SKM-1 treated with dmso at 0.1 percent for 144 hours (cell line): Measurements from ENCODE around the gene PFKFB4.
"Not testable (repeated sequence)": the region's sequence is repeated elsewhere in the genome, so short reads cannot be mapped to it uniquely, and the experiment has no call there.

Source experiments
- DNase-seq: peaks from one replicate; lab custom pipeline; 2025; ENCODE audit not compliant: unreplicated experiment; lab: John Stamatoyannopoulos, UW

The PFKFB4 gene

DNA sequence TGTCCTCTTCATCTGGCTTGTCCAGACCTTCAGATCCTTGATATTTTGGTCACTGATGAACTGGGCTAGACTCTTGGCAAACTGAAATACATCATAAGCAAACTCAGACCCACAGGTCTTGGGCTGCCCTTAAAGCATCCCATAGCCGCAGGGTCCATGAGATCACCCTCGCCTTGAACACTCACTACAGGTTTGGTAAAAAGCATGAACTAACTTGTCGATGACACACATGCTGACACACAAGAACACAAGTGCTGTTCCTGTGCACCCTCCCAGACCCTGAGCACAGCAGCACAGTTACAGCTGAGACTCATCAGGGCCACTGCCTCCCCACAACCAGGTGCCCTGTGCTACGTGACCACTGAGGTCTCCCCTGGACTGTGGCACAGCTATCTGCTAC, 21.0 kb downstream of the PFKFB4 start:
- DNase-seq: no peak

DNA sequence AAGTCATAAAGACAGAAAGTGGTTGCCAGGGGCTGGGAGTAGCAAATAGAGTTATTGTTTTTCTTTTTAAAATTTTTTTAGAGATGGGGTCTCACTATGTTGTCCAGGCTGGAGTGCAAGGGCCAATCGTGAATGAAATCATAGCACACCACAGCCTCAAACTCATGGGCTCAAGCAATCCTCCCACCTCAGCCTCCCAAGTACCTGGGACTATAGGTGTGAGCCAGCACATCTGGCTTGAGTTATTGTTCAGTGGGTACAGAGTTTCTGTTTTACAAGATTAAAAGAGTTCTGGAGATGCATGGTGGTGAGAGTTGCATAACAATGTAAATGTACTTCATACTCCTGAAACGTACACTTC, 23.6 kb downstream of the PFKFB4 start:
- DNase-seq: no peak

GRCh38 chr3:48532271-48532976, 24.2 kb downstream of the PFKFB4 start:
- DNase-seq: no peak

DNA sequence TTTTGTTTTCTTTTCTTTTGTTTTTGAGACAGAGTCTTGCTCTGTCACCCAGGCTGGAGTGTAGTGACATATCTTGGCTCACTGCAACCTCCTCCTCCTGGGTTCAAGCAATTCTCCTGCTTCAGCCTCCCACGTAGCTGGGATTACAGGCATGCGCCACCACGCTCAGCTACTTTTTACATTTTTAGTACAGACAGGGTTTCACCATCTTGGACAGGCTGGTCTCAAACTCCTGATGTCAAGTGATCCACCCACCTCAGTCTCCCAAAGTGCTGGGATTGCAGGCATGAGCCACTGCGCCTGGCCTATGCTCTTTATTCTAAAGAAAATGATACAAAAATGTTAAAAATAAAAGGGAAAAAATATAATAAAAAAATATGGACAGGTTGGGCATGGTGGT, 25.9 kb downstream of the PFKFB4 start:
- DNase-seq: not testable (repeated sequence)

DNA sequence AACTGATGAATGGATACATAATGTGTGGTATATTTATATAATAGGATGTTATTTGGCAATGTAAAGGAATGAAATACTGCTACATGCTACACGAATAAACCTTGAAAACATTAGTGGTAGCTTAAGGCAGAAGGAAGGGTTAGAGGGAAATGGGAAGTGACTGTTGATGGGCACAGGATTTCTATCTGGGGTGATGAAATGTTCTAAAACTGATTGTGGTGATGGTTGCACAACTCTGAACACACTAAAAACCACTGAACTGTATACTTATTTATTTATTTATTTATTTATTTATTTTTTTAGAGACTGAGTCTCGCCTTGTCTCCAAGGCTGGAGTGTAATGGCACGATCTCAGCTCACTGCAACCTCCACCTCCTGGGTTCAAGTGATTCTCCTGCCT, 27.8 kb downstream of the PFKFB4 start:
- peak; percentile 86 for DNase-seq

- peak; percentile 47 for DNase-seq
These were observed 28.6 kb downstream of the PFKFB4 start for GRCh38 chr3:48528048-48528447.

DNA sequence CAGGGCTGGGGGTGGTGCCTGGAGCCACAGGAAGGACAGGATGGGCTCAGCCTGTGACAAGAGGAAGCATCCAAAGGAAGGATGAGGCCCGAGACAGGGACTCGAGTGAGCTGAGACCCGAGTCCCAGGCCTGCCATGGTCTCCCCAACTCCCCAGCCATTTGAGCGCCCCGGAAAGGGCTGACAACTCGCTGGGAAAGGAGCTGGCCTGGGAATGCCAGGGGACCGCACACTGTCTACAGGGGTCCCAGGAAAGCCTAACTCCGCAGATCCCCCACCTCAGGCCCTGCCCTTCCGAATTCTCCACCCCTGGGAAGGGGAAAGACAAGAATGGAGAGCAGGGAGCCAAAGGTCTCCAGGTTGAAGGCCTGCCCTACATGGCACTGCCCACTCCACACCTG, 31.6 kb downstream of the PFKFB4 start:
- DNase-seq: no peak

DNA sequence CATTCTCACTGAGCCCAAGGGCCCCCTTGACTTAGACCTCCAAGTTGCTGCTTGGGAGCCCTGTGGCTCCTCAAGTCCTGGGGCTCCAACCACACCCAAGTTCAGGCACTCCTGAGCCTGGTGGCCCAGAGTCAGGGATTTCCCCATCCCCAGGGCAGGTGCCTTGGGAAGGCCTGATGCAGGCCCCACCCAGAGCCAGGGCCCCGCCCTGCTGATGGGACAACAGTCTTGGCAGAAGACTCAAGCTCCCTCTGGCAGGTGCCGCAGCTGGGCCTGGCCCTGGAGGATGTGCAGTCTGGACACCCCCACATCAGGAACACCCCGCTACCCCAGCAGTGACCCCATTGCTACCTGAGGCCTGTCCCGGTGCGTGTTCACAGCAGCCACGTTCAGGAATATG, 35.0 kb downstream of the PFKFB4 start:
- no peak for DNase-seq

DNA sequence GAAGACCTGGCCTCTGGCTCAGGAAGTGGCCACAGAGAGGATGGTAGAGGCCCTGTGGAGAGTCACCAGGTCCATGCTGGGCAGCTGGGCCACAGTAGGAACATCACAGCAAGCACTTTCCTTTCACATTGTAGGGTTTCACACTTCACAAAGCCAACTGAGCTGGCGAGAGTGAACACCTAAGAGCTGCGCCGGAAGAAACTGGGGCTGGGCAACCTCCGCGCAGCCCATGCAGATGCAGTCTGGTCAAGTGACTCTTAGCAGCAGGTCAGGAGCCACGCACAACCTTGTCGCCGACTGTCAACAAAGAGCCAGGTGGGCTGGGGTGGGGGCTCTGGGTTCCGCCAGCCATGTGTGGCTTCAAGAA, 37.3 kb downstream of the PFKFB4 start:
- no peak for DNase-seq

DNA sequence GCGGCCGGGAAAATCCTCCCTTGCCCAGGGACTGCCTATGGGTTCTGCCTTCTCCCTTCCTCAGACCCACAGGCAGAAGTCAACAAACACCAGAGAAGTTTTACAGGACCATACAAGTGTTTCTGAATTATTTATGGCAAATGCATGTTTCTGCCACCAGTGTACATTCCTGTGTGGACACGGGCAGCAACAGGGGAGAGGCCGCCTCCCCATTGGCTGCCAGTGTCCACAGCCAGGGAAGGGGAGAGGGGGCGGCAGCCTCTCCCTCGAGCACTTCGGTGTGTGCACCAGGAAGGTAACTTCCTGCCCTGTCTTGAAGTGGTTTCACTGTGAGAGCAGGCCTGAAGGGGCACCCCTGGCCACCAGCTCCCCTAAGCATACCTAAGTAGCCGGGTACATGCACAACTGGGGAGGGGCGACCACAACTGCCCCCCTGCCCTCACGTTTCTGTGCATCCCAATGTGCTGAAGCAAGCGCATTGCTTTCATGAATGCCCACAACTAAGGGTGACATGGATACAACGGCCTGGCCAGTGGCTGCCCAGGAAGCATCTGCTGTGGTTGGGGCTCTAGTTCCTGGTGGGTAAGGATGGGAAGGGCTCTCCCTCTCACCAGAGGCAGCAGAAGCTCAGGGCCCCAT, 37.8 kb downstream of the PFKFB4 start:
- DNase-seq: no peak

DNA sequence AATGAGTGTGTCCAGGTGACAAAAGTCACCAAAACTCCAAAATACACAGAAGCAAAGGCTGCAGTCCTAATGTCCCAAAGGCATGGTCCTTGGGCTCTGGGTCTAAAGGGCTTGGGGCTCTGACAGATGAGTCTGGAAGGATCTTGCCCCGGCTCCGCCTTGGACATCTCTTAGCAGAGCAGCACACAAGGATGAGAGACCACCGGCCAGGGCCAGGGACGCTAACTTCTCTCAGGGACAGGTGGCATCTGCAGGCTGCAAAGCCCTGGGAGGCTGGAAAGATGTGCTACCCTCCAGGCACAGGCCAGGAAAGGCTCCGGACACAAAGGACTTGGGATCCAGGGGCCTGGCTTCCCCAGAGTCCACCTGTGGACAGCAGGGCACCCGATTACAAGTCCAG, 38.5 kb downstream of the PFKFB4 start:
- DNase-seq: no peak

GRCh38 chr3:48516571-48516970, 40.0 kb downstream of the PFKFB4 start:
- no peak for DNase-seq

DNA sequence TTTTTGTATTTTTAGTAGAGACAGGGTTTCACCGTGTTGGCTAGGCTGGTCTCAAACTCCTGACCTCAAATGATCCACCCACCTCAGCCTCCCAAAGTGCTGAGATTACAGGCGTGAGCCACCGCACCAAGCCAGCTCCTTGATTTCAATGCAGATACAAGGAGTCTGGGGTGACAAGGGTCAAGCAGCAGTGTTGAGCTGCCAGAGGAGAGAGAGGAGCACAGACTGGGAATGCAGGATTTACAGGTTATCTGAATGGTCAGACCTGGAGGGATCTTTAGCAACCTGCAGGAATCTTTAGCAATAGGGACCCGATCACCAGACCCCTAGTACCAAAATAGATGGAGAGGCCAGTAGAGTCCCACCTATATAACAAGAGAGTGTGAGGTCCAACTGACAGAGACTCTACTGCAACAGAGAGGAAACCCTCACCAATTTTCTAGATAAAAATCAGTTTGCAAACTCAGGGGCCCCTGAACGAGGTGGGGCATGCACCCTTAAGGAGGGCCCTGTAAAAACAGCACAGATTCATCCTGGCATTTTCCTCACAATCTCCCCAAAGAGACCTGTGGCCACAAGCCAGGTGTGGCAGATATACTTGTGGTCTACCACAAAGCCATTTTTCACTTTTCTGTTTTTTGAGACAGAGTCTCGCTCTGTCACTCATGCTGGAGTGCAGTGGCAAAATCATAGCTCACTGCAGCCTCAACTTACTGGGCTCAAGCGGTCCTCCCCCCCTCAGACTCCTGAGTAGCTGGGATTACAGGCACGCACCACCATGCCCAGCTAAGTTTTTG, 42.0 kb downstream of the PFKFB4 start:
- no peak for DNase-seq

DNA sequence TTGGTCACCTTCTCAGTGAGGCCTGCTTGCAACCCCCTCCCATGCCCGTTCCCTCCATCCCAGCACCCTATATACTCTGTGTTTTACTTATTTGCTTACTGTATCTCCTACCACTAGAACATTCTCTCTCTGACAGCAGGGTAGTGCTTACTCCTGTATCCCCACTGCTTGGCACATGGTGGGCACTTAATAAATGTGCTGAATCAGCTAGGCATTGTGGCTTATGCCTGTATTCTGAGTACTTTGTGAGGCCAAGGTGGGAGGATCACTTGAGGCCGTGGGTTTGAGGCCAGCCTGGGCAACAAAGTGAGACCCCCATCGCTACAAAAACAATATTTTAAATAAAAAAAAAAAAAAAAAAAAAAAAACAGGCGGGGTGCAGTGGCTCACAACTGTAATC, 45.1 kb downstream of the PFKFB4 start:
- no peak for DNase-seq

GRCh38 chr3:48507256-48508061, 49.1 kb downstream of the PFKFB4 start:
- peak; percentile 37 for DNase-seq

- DNase-seq: no peak
These were observed 50.6 kb downstream of the PFKFB4 start for GRCh38 chr3:48505968-48506504.

DNA sequence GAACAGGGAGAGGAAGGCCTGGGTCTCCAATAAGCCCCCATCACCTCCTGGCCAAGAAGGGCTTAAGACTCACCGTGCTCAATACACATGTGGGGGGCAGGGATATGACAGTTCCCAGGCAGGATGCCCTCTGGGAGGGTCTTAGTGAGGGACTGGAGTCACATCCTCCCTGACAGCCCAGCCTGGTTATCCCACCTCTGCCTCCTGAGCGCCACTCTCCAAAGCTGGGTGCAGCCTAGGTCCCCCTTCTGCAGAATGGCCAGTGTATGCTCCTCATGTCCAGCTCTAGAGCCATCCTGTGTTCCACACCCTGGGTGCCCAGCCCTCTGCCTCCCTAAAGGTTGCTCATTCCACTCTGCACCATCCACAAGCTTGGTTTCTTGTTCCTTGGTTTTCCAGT, 51.5 kb downstream of the PFKFB4 start:
- DNase-seq: no peak

GRCh38 chr3:48504051-48504946, 52.3 kb downstream of the PFKFB4 start, which contains the start of gene SHISA5:
TSS of gene SHISA5 (minus strand) at chr3:48504174. CDS start at chr3:48504094, 80 bp downstream.
- DNase-seq: peak; percentile 28

DNA sequence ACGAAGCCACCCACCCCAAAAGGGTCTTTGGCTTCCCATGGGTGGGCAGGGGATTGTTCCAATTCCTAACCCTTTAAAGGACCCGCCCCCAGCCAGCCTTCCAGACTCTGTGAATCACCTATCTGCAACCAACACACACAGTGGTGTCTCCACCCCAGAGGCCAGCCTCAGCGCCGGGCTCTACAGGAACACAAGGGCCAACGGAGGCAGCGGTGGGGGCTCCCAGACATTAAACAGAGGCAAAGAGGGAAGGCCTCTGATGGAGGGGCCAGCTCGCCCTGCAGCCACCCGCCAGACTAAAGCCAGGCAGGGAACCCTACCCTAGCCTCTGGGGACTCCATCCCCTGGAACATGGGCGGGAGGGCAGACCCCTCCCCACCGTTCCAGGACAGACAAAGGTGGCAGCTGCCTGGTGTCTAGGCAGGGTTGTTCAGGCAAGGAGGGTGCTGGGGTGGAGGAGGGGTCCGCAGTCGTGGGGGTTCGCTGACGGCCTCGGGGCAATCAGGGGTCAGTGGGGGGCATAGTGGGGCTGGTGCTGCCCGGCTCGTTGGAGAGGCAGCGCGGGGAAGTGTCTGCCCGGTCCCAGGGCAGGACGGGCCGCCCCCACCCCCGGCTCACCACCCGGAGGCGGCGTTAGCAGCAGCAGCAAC, 53.1 kb downstream of the PFKFB4 start:
- no peak for DNase-seq
